HEK293 (cell line): ENCODE measurements around the gene SPINT2.

ENCODE experiments used
- BCL11A ChIP-seq: fragments of 450-650 bp; formaldehyde crosslinking; IDR thresholded peaks from 2 replicates; pipeline ENCODE4 v1.5.1; 2016; ENCODE audit warnings: low read depth, missing biosample characterization, missing genetic modification characterization
- IKZF3 ChIP-seq: fragments of 450-650 bp; IDR thresholded peaks from 2 replicates; pipeline ENCODE4 v1.5.0; 2018; ENCODE audit warnings: missing biosample characterization, mild to moderate bottlenecking, missing genetic modification characterization, moderate library complexity
- KLF8 ChIP-seq: fragments of 450-650 bp; formaldehyde crosslinking; IDR thresholded peaks from 2 replicates; pipeline ENCODE4 v1.5.1; 2016; ENCODE audit warnings: missing biosample characterization, missing genetic modification characterization
- TCF7L2 ChIP-seq: IDR thresholded peaks from 2 replicates; pipeline ENCODE4 v1.6.1; 2011; ENCODE audit warnings: low read depth, mild to moderate bottlenecking, inconsistent platforms, low read length, moderate library complexity, borderline replicate concordance
- TRIM28 ChIP-seq: IDR thresholded peaks from 2 replicates; pipeline ENCODE4 v1.6.1; 2011; ENCODE audit warnings: low read length, control low read depth, borderline replicate concordance
- WT1 ChIP-seq: fragments of 450-650 bp; formaldehyde crosslinking; IDR thresholded peaks from 2 replicates; pipeline ENCODE4 v1.5.1; 2016; ENCODE audit warnings: missing biosample characterization, missing genetic modification characterization
- ZBTB20 ChIP-seq: fragments of 450-650 bp; formaldehyde crosslinking; IDR thresholded peaks from 2 replicates; pipeline ENCODE4 v1.5.1; 2016; ENCODE audit warnings: missing biosample characterization, missing genetic modification characterization
- ZBTB21 ChIP-seq: fragments of 450-650 bp; formaldehyde crosslinking; IDR thresholded peaks from 2 replicates; pipeline ENCODE4 v1.5.1; 2017; ENCODE audit warnings: missing biosample characterization, missing genetic modification characterization
- ZNF121 ChIP-seq: fragments of 450-650 bp; formaldehyde crosslinking; IDR thresholded peaks from 2 replicates; pipeline ENCODE4 v1.5.1; 2016; ENCODE audit warnings: missing biosample characterization, missing genetic modification characterization
- ZNF155 ChIP-seq: fragments of 450-650 bp; formaldehyde crosslinking; IDR thresholded peaks from 2 replicates; pipeline ENCODE4 v1.5.1; 2016; ENCODE audit warnings: missing biosample characterization, missing genetic modification characterization
- ZNF174 ChIP-seq: fragments of 450-650 bp; formaldehyde crosslinking; IDR thresholded peaks from 2 replicates; pipeline ENCODE4 v1.5.0; 2017; ENCODE audit warnings: missing biosample characterization, mild to moderate bottlenecking, missing genetic modification characterization
- ZNF214 ChIP-seq: fragments of 450-650 bp; formaldehyde crosslinking; IDR thresholded peaks from 2 replicates; pipeline ENCODE4 v1.5.1; 2017; ENCODE audit warnings: missing biosample characterization, mild to moderate bottlenecking, missing genetic modification characterization, borderline replicate concordance
- ZNF248 ChIP-seq: fragments of 450-650 bp; formaldehyde crosslinking; IDR thresholded peaks from 2 replicates; pipeline ENCODE4 v1.5.1; 2017; ENCODE audit warnings: missing biosample characterization, missing genetic modification characterization
- ZNF274 ChIP-seq, 2 experiments: fragments of 200-500 bp in 1 of 2; fragments of 450-650 bp in 1 of 2; sonication (Bioruptor generic) in 1 of 2; formaldehyde crosslinking in 1 of 2; IDR thresholded peaks; 2 replicates each; pipeline versions ENCODE4 v1.5.1 to v1.6.1; 2014 to 2016; ENCODE audit warnings: borderline replicate concordance in 1 of 2, inconsistent platforms in 1 of 2, low read length in 1 of 2, missing biosample characterization in 1 of 2, missing genetic modification characterization in 1 of 2
- ZNF292 ChIP-seq: fragments of 450-650 bp; formaldehyde crosslinking; IDR thresholded peaks from 2 replicates; pipeline ENCODE4 v1.5.1; 2016; ENCODE audit warnings: low read depth, missing biosample characterization, missing genetic modification characterization, borderline replicate concordance
- ZNF350 ChIP-seq: fragments of 450-650 bp; formaldehyde crosslinking; IDR thresholded peaks from 2 replicates; pipeline ENCODE4 v1.5.0; 2017; ENCODE audit warnings: missing biosample characterization, mild to moderate bottlenecking, missing genetic modification characterization
- ZNF571 ChIP-seq: fragments of 450-650 bp; formaldehyde crosslinking; IDR thresholded peaks from 2 replicates; pipeline ENCODE4 v1.5.0; 2017; ENCODE audit warnings: missing biosample characterization, missing genetic modification characterization
- ZNF626 ChIP-seq: fragments of 450-650 bp; sonication (Bioruptor Pico); formaldehyde crosslinking; IDR thresholded peaks from 2 replicates; pipeline ENCODE4 v1.5.1; 2018; ENCODE audit warnings: missing biosample characterization, missing genetic modification characterization, inconsistent platforms
- ZNF629 ChIP-seq: fragments of 450-650 bp; formaldehyde crosslinking; IDR thresholded peaks from 2 replicates; pipeline ENCODE4 v1.5.1; 2017; ENCODE audit warnings: missing biosample characterization, missing genetic modification characterization
- ZNF658 ChIP-seq: fragments of 450-650 bp; formaldehyde crosslinking; IDR thresholded peaks from 2 replicates; pipeline ENCODE4; 2016; ENCODE audit warnings: missing biosample characterization, missing genetic modification characterization
- ZNF791 ChIP-seq: fragments of 450-650 bp; formaldehyde crosslinking; IDR thresholded peaks from 2 replicates; pipeline ENCODE4 v1.5.1; 2016; ENCODE audit warnings: missing biosample characterization, missing genetic modification characterization
- ZSCAN30 ChIP-seq: fragments of 450-650 bp; IDR thresholded peaks from 2 replicates; pipeline ENCODE4 v1.5.1; 2018; ENCODE audit warnings: missing biosample characterization, mild to moderate bottlenecking, missing genetic modification characterization, moderate library complexity
- TF ChIP-seq, protein P1 (sequence below): fragments of 450-650 bp; formaldehyde crosslinking; IDR thresholded peaks from 2 replicates; pipeline ENCODE4 v1.5.1; 2016; ENCODE audit warnings: missing biosample characterization, missing genetic modification characterization
- TF ChIP-seq, protein P2 (sequence below): fragments of 450-650 bp; formaldehyde crosslinking; IDR thresholded peaks from 2 replicates; pipeline ENCODE4 v1.5.1; 2016; ENCODE audit warnings: missing biosample characterization, missing genetic modification characterization
- TF ChIP-seq, protein P3 (sequence below): fragments of 450-650 bp; formaldehyde crosslinking; IDR thresholded peaks from 2 replicates; pipeline ENCODE4 v1.5.1; 2017; ENCODE audit warnings: missing biosample characterization, missing genetic modification characterization
- TF ChIP-seq, protein P4 (sequence below): fragments of 450-650 bp; formaldehyde crosslinking; IDR thresholded peaks from 2 replicates; pipeline ENCODE4 v1.5.1; 2016; ENCODE audit warnings: missing biosample characterization, missing genetic modification characterization
- TF ChIP-seq, protein P5 (sequence below): fragments of 450-650 bp; formaldehyde crosslinking; IDR thresholded peaks from 2 replicates; pipeline ENCODE4 v1.5.1; 2016; ENCODE audit warnings: missing biosample characterization, missing genetic modification characterization
- TF ChIP-seq, protein P6 (sequence below): IDR thresholded peaks from 2 replicates; pipeline ENCODE4 v1.6.1; 2011; ENCODE audit warnings: mild to moderate bottlenecking, low read depth, low read length, borderline replicate concordance

Gene SPINT2

DNA sequence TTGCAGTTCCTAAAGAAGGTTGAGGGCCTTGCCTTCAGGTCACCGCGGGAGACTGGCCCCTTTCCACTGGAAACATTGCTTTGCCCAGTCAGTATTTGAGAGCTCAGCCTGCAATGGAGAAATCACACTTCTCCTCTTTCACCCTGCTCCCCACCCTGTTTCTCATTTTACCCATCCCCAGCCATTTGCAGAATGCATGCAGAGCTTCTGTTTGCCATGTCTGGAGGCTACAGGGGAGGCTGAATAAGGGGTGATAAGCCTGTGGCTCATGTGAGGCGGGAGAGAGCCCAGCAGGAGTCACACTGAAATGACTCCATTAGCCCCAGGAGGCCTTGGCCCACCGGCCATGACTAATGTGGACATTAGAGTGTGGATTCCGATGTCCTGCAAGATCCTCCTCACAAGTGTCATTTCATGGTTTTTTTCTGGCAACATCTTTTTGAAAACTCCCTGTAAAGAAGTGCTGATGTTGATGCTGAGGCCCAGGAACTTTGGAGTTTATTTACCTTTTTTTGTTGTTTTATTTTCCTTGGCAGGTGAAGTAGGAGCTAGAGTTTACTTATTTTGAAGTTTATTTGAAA, 6.3 kb downstream of the SPINT2 start (continued):
- TF ChIP-seq ZNF571 (tag by site-specific recombination), result no peak
- no peak for TF ChIP-seq ZNF791 (tag by site-specific recombination)
- no peak for TF ChIP-seq ZNF248
- no peak for TF ChIP-seq BCL11A
- TF ChIP-seq ZNF214 (tag by site-specific recombination), result no peak
- no peak for TF ChIP-seq ZNF626 (tag by site-specific recombination)
- TF ChIP-seq ZNF155 (tag by site-specific recombination), result no peak
- peak; percentile 12 for TF ChIP-seq ZBTB21
- TF ChIP-seq IKZF3 (tag by site-specific recombination), result peak; percentile 84
- no peak for TF ChIP-seq TRIM28
- TF ChIP-seq, protein P1, sequence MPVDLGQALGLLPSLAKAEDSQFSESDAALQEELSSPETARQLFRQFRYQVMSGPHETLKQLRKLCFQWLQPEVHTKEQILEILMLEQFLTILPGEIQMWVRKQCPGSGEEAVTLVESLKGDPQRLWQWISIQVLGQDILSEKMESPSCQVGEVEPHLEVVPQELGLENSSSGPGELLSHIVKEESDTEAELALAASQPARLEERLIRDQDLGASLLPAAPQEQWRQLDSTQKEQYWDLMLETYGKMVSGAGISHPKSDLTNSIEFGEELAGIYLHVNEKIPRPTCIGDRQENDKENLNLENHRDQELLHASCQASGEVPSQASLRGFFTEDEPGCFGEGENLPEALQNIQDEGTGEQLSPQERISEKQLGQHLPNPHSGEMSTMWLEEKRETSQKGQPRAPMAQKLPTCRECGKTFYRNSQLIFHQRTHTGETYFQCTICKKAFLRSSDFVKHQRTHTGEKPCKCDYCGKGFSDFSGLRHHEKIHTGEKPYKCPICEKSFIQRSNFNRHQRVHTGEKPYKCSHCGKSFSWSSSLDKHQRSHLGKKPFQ (tag by site-specific recombination), result peak; percentile 92
- peak; percentile 91 for TF ChIP-seq WT1
- TF ChIP-seq ZNF658 (tag by site-specific recombination), result no peak
- TF ChIP-seq ZNF350 (tag by site-specific recombination), result no peak
- no peak for TF ChIP-seq ZNF274 (IDR thresholded peaks at IDR 0.05; ENCODE audit: low read length)
- no peak for TF ChIP-seq ZNF274 (tag by site-specific recombination; IDR thresholded peaks at IDR 0.05; ENCODE audit: borderline replicate concordance)
- no peak for TF ChIP-seq ZNF121 (tag by site-specific recombination)
- no peak for TF ChIP-seq ZNF292 (tag by site-specific recombination)
- no peak for TF ChIP-seq ZNF174 (tag by site-specific recombination)
- TF ChIP-seq ZBTB20 (tag by site-specific recombination), result peak; percentile 18; the same call in 1 of the 2 replicates
- TF ChIP-seq, protein P2, sequence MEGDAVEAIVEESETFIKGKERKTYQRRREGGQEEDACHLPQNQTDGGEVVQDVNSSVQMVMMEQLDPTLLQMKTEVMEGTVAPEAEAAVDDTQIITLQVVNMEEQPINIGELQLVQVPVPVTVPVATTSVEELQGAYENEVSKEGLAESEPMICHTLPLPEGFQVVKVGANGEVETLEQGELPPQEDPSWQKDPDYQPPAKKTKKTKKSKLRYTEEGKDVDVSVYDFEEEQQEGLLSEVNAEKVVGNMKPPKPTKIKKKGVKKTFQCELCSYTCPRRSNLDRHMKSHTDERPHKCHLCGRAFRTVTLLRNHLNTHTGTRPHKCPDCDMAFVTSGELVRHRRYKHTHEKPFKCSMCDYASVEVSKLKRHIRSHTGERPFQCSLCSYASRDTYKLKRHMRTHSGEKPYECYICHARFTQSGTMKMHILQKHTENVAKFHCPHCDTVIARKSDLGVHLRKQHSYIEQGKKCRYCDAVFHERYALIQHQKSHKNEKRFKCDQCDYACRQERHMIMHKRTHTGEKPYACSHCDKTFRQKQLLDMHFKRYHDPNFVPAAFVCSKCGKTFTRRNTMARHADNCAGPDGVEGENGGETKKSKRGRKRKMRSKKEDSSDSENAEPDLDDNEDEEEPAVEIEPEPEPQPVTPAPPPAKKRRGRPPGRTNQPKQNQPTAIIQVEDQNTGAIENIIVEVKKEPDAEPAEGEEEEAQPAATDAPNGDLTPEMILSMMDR (tag by site-specific recombination), result no peak
- TF ChIP-seq ZNF629 (tag by site-specific recombination), result peak; percentile 62
- TF ChIP-seq, protein P3, sequence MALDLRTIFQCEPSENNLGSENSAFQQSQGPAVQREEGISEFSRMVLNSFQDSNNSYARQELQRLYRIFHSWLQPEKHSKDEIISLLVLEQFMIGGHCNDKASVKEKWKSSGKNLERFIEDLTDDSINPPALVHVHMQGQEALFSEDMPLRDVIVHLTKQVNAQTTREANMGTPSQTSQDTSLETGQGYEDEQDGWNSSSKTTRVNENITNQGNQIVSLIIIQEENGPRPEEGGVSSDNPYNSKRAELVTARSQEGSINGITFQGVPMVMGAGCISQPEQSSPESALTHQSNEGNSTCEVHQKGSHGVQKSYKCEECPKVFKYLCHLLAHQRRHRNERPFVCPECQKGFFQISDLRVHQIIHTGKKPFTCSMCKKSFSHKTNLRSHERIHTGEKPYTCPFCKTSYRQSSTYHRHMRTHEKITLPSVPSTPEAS, result no peak
- TF ChIP-seq ZSCAN30 (tag by site-specific recombination), result no peak
- TF ChIP-seq, protein P4, sequence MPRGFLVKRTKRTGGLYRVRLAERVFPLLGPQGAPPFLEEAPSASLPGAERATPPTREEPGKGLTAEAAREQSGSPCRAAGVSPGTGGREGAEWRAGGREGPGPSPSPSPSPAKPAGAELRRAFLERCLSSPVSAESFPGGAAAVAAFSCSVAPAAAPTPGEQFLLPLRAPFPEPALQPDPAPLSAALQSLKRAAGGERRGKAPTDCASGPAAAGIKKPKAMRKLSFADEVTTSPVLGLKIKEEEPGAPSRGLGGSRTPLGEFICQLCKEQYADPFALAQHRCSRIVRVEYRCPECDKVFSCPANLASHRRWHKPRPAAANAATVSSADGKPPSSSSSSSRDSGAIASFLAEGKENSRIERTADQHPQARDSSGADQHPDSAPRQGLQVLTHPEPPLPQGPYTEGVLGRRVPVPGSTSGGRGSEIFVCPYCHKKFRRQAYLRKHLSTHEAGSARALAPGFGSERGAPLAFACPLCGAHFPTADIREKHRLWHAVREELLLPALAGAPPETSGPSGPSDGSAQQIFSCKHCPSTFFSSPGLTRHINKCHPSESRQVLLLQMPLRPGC (tag by site-specific recombination), result peak; percentile 85
- TF ChIP-seq TCF7L2, result no peak
- TF ChIP-seq, protein P5, sequence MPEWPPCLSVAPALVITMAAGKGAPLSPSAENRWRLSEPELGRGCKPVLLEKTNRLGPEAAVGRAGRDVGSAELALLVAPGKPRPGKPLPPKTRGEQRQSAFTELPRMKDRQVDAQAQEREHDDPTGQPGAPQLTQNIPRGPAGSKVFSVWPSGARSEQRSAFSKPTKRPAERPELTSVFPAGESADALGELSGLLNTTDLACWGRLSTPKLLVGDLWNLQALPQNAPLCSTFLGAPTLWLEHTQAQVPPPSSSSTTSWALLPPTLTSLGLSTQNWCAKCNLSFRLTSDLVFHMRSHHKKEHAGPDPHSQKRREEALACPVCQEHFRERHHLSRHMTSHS (tag by site-specific recombination), result no peak
- no peak for TF ChIP-seq KLF8 (tag by site-specific recombination)
- TF ChIP-seq, protein P6, sequence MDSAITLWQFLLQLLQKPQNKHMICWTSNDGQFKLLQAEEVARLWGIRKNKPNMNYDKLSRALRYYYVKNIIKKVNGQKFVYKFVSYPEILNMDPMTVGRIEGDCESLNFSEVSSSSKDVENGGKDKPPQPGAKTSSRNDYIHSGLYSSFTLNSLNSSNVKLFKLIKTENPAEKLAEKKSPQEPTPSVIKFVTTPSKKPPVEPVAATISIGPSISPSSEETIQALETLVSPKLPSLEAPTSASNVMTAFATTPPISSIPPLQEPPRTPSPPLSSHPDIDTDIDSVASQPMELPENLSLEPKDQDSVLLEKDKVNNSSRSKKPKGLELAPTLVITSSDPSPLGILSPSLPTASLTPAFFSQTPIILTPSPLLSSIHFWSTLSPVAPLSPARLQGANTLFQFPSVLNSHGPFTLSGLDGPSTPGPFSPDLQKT, result no peak
